GM12865 (cell line): ENCODE data around the gene SLC25A29.

Experiments used
- DNase-seq: peaks from one replicate; pipeline ENCODE4 v3.0.0; 2010; ENCODE audit warnings: low read depth
- H3K4me3 ChIP-seq: 2 replicates; pipeline ENCODE4 v1.5.1; 2011; ENCODE audit warnings: mild to moderate bottlenecking, low read depth, low read length, control low read depth
- CTCF ChIP-seq: IDR thresholded peaks from 2 replicates; pipeline ENCODE4 v1.5.1; 2011; ENCODE audit warnings: low read length, control low read depth, low read depth, inconsistent platforms; ENCODE audit not compliant: insufficient read depth; ENCODE audit errors: missing control alignments

SLC25A29 gene

DNA sequence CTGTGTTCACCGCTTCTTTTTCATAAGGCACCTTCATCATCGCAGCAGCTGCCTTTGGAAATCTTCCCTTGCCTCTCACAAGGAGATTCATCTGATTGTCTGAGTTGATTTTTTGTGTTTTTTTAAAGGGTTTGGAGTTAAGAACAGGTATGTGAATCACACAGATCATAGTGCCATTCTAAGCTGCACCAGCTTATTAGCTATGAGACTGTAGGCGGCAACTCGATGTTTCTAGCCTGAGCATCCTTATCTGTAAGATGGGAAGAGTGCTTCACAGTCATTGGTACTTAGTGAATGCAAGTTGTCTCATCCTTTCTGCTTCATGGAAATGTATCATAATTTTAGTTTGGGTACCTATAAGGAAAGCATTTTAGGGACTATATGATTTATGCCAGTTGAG is 32.0 kb downstream of the SLC25A29 start:
- no peak for DNase-seq
- no peak for TF ChIP-seq CTCF
- H3K4me3 ChIP-seq: no peak overlapping the region

- no peak overlapping the region for H3K4me3 ChIP-seq
- peak; percentile 20 for TF ChIP-seq CTCF
- no peak for DNase-seq
Observed at GRCh38 chr14:100271247-100271939, 34.9 kb downstream of the SLC25A29 start.

GRCh38 chr14:100268591-100269207 is 37.5 kb downstream of the SLC25A29 start:
- no peak overlapping the region for H3K4me3 ChIP-seq
- no peak for TF ChIP-seq CTCF
- no peak for DNase-seq

DNA sequence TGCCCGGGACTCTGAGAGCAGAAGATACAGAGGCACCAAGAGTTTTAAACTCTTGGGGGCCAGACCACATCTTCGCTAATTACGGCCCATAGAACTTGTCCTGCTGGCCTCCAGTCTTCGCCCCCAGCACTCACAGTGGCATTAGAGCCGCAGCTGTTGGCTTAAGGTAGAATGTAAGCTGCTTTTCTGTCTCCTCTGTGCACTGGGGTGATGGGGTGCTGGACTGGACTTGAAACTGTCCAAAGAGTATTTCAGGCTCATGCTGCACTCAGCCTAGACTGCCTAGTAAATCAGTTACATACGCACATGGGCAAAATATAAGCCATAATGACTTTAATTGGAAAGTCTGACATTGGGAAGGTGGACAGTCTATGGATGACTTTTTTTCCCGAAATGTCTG is 38.3 kb downstream of the SLC25A29 start:
- no peak overlapping the region for H3K4me3 ChIP-seq
- no peak for DNase-seq

DNA sequence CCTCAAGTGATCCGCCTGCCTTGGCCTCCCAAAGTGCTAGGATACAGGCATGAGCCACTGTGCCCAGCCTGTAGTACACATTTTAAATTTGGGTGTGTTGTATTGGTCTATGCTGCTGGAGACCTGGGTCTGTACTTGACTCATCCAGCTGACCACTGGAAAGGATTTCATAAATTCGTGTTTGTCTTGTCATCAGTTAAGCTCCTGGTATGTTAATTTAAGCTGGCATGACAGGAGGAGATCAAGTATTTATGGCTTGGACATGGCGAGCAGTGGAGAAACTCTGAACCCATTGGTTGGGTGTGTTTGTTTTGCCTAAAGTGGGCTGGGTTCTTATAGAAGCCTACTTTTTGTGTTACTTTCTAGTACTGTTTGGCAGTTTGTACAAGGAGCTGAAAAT is 43.1 kb downstream of the SLC25A29 start:
- no peak overlapping the region for H3K4me3 ChIP-seq
- no peak for DNase-seq
- TF ChIP-seq CTCF: no peak

More for the DNA sequence above, 38.3 kb downstream of the SLC25A29 start:
- no peak for TF ChIP-seq CTCF

GRCh38 chr14:100262545-100262944 is 43.7 kb downstream of the SLC25A29 start:
- no peak overlapping the region for H3K4me3 ChIP-seq
- TF ChIP-seq CTCF: no peak

More at GRCh38 chr14:100262545-100262944, 43.7 kb downstream of the SLC25A29 start:
- no peak for DNase-seq
